NCI-H226 (cell line): ENCODE data around the gene VSX1.

ENCODE experiments used
- DNase-seq: peaks from one replicate; pipeline ENCODE4 v3.0.0-alpha.2; 2015

VSX1 gene

DNA sequence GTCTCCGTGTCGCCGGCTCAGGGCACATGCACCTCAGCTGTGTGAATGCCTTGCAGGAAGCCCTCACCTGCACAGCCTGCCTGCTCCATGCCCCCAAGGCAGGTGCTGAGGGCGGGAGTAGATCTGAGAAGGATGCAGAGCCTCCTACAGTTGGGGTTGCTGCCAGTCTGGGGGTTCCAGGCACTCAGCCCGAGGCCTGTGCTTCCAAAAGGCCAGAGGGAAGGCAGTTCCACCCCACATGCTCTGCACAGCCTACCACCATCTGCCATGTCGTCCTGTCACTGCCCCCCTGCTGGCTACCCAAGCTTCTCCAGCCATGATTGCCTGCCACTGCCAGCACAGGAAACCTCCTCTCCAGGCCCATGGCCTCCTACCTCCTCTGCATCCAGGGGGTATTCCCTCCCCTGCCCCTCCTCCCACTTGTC lies 43.3 kb downstream of the VSX1 start:
- no peak for DNase-seq

GRCh38 chr20:25038103-25038410 lies 43.9 kb downstream of the VSX1 start:
- no peak for DNase-seq

DNA sequence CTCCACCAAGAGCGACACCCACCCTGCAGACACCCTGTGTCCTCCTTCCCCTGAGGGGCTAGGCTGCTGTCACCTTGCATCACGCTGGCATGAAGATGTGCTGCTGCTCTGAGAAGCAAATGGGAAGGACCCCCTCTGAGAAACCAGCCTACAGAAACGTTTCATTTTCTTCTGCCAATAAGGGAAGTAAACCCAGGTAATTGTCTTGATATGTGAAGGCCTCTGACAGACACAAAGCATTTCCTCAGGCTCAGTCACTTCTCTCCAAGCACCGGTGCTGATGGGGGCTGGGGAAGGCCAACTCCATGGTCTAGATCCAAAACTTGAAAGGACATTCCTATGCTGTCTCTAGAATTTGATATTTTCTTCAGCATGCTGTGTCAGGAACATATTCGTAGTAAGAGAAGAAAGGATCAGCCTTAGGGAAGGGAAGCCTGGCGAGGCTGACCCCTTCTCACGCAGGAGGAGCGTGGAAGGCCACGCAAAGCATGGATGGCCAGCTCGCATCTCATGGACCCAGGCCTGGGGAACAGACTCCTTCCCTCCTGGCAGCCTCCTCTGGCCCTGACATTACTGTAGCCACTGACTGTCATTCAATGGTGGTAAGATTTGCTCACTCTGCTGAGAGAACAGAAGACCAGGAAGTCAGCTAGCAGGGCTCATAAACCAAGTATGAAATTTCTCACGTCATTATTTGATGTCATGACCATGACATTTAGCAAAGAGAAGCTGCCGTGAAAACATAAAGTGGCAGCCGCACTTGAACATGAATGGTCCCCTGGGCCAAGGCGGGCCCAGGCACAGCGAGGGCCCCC lies 44.4 kb downstream of the VSX1 start:
- no peak for DNase-seq

DNA sequence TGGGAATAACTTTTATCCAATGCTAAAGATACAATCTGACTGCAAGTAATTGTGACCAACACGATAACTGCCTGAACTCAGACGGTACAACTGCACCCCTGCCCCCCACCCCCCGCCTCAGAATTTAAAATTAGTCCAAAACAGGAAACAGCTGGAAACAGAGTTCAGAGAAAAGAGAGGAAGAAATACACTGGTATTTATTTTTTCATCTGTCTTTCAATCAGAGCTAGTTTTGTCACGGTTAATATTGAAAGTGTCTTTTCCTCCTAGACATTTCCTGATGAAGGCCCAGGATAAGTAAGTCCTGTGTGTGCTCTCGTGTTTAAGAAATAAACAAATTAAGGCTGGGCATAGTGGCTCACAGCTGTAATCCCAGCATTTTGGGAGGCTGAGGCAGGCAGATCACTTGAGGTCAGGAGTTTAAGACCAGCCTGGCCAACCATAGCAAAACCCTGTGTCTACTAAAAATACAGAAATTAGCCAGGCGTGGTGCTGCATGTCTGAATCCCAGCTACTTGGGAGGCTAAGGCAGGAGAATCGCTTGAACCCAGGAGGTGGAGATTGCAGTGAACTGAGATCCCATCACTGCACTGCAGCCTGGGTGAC lies 45.5 kb downstream of the VSX1 start:
- no peak for DNase-seq

DNA sequence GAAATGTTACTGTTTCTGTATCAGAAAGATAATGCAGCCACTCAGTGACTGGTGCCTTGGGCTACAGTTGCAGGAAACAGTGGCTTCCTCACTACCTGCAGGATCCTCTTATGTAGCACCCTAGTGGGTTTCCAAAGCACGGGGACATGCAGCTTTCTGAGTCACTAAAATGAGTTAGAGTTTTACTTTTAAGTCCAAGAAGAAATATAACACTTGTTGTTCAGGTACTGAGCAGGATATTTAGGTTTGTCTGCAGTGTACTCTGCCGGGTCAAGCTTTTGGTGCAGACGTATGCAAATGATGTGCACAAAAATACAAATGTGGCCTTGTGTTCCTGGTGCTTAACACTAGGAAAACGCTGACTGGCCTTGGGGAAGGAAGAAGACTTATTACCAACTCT lies 46.0 kb downstream of the VSX1 start:
- no peak for DNase-seq

- no peak for DNase-seq
These were observed 48.0 kb downstream of the VSX1 start for GRCh38 chr20:25033924-25034300.

- DNase-seq = no peak
These were observed 48.5 kb downstream of the VSX1 start for GRCh38 chr20:25033265-25033923.

DNA sequence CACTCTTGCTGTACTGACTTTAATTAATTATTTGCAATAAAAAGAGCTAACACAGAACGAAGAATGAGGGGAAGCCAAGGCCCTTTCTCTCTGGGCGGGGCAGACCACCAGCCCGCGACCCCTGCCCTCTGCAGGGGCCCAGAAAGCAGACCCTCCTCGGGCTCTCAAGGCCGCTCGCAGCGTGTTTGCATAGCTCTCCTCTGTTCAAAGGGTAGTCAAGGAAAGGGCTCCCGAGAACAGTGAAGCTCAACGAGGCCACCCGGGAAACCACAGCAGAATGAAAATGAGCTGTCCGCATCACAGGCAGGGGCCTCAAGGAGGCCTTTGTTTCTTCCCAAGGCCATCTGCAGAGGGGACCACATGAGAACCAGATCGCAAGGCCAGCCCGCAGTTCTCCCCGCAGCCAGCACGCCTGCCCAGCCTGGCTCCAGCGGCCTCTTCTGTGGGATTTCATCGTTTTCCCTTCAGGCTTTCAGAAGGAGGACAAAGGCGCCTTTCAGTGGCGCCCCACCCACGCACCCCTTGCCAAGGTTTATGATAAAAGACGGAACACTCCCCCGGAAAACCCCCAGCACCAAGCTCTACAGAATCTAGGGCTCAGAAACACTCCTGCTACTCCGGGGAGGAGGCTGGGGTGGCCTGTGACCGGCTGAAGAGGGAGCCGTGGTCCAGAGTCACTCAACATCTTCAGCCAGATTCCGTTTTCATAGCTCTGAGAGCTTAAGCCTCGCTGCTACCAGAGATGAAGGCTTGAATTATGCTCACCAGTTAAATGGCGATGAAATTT lies 49.3 kb downstream of the VSX1 start:
- no peak for DNase-seq

DNA sequence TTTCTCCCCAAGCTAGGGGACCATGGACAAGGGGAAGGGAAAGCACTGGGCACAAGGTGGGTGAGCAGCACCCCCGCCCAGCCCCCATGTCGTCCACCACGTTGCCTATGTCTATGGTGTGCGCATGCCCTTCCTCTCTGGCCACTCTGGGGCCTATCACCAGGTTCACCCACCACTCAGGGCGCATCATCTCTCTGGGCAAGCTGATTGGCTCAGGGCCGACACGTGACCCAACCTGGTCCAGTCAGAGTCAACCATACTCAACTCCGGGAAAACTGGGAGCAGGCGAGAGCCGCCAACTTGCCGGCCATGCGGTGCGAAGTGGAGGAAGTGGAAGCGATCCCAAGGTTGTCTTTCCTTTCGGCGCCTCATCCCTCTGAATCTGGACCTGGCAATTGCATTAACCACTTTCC lies 49.9 kb downstream of the VSX1 start:
- DNase-seq = no peak

DNA sequence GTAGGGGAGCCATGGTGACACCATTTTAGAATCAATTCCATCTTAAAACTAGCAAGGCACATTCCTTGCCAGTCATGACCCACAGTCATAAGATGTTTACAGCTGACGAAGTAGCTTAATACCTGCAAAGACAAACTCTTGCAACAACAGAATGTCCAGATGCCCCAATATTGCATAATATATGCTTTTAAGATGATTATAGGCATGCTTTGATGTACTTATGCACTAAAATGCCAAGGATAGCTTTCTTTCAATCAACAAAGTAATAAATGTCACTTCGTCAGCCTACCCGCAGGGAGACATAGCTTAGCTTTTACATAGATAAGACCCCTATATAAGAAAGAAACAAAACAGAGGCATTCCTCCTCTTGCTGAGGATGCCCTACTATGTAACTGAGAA lies 50.7 kb downstream of the VSX1 start:
- no peak for DNase-seq

DNA sequence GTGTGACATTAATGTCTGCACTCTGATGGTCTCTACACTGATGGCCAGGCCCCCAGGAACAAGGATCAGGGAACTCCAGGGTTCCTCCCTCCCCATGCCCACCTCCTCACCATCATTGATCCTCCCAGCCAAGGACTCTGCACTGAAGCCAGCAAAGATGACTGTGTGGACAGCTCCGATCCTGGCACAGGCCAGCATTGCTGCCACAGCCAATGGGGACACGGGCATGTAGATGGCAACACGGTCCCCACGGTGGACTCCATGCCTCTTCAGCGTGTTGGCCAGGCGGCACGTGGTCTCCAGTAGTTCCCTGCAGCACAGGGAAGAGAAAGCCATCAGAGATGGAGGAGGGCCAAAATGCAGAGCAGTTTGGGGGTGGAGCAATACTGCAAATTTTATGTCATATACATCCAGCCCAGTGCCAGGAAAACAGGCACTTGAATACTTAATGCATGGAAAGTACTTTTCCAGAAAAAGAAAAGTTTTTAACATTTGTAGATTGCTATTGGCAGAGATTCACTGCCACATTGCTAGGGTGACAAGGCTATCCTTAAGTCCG lies 51.2 kb downstream of the VSX1 start:
- no peak for DNase-seq

- DNase-seq = no peak
These were observed 51.8 kb downstream of the VSX1 start for GRCh38 chr20:25030007-25030648.

DNA sequence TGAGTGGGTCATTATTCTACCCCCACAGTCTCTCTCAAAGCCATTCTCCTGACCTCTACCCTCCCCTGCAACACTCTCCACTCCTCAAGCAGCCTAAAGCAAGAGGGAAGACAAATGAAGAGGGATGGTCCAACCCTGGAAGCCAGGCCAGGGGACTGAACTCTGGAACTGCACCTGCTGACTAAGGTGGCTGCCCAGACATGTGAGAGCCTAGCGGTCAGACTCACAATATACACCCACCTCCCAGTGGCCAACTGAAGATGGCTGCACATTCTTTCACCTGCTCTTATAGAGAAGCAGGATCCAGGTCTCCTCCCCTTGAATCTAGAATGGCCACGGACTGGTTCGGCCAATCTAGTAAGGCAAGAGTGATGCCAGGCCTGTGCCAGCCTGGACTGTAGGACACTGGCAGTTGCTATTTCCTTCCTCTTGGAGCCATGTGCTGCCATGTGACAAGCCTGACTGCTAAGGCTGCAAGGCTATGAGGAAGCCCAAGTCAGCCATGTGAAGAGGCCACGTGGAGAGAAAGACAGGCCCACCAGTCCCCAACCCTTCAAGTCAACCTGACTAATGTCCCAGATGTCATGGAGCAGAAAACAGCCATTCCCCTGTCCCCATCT lies 55.8 kb downstream of the VSX1 start:
- no peak for DNase-seq
